DOHH2 (cell line): ENCODE measurements around the gene GFY.

Experiments
- H3F3A ChIP-seq: fragments of 200-600 bp; sonication (generic), shearing (Covaris generic); 2 replicates; pipeline ENCODE4 v1.6.0; 2016; ENCODE audit warnings: antibody characterized with exemption, mild to moderate bottlenecking; ENCODE audit not compliant: control insufficient read depth, insufficient read depth
- H3K27ac ChIP-seq: fragments of 200-600 bp; sonication (generic); 2 replicates; pipeline ENCODE4 v1.5.1; 2014; ENCODE audit warnings: low read depth, mild to moderate bottlenecking, low read length, moderate library complexity
- H3K27me3 ChIP-seq: fragments of 200-600 bp; sonication (generic); 2 replicates; pipeline ENCODE4 v1.6.1; 2014; ENCODE audit warnings: mild to moderate bottlenecking, low read length, mixed read lengths; ENCODE audit not compliant: control insufficient read depth
- H3K36me3 ChIP-seq: fragments of 200-600 bp; sonication (generic); 2 replicates; pipeline ENCODE4 v1.6.1; 2014; ENCODE audit warnings: mild to moderate bottlenecking, low read length, moderate library complexity, mixed read lengths; ENCODE audit not compliant: control insufficient read depth
- H3K4me1 ChIP-seq: fragments of 200-600 bp; sonication (generic); 2 replicates; pipeline ENCODE4 v1.6.1; 2014; ENCODE audit warnings: mild to moderate bottlenecking, low read length, mixed read lengths; ENCODE audit not compliant: control insufficient read depth
- H3K4me2 ChIP-seq: fragments of 200-600 bp; sonication (generic); 2 replicates; pipeline ENCODE4 v1.6.0; 2014; ENCODE audit warnings: mild to moderate bottlenecking, low read length, moderate library complexity
- H3K4me3 ChIP-seq: fragments of 200-600 bp; sonication (generic); 2 replicates; pipeline ENCODE4 v1.5.1; 2014; ENCODE audit warnings: mild to moderate bottlenecking, low read length, mixed read lengths
- H3K79me2 ChIP-seq: fragments of 200-600 bp; sonication (generic); 2 replicates; pipeline ENCODE4 v1.6.1; 2014; ENCODE audit warnings: mild to moderate bottlenecking, low read length, mixed read lengths; ENCODE audit not compliant: control insufficient read depth
- H3K9me2 ChIP-seq: fragments of 200-600 bp; sonication (generic); replicated peaks from 2 replicates; pipeline ENCODE4 v1.6.1; 2014; ENCODE audit warnings: mild to moderate bottlenecking, low read length, mixed read lengths; ENCODE audit not compliant: control insufficient read depth
- H3K9me3 ChIP-seq: fragments of 200-600 bp; sonication (generic); 2 replicates; pipeline ENCODE4 v1.6.1; 2014; ENCODE audit warnings: antibody characterized with exemption, low read length, mixed read lengths; ENCODE audit not compliant: control insufficient read depth, insufficient read depth
- H4K20me1 ChIP-seq: fragments of 200-600 bp; sonication (generic); 2 replicates; pipeline ENCODE4 v1.6.0; 2014; ENCODE audit warnings: low read depth, mild to moderate bottlenecking, antibody characterized with exemption, low read length, moderate library complexity; ENCODE audit not compliant: control insufficient read depth, insufficient read depth
- EZH2phosphoT487 ChIP-seq: fragments of 200-600 bp; sonication (generic); IDR thresholded peaks from 2 replicates; pipeline ENCODE4 v1.6.1; 2017; ENCODE audit warnings: borderline replicate concordance, mild to moderate bottlenecking, antibody characterized with exemption, low read length, moderate library complexity, mixed read lengths
- TF ChIP-seq, protein P1 (sequence below): fragments of 200-600 bp; sonication (generic); IDR thresholded peaks from one replicate; pipeline ENCODE4 v1.5.1; 2014; ENCODE audit warnings: antibody characterized with exemption, mild to moderate bottlenecking, low read depth, low read length; ENCODE audit not compliant: poor library complexity, severe bottlenecking

Gene GFY

DNA sequence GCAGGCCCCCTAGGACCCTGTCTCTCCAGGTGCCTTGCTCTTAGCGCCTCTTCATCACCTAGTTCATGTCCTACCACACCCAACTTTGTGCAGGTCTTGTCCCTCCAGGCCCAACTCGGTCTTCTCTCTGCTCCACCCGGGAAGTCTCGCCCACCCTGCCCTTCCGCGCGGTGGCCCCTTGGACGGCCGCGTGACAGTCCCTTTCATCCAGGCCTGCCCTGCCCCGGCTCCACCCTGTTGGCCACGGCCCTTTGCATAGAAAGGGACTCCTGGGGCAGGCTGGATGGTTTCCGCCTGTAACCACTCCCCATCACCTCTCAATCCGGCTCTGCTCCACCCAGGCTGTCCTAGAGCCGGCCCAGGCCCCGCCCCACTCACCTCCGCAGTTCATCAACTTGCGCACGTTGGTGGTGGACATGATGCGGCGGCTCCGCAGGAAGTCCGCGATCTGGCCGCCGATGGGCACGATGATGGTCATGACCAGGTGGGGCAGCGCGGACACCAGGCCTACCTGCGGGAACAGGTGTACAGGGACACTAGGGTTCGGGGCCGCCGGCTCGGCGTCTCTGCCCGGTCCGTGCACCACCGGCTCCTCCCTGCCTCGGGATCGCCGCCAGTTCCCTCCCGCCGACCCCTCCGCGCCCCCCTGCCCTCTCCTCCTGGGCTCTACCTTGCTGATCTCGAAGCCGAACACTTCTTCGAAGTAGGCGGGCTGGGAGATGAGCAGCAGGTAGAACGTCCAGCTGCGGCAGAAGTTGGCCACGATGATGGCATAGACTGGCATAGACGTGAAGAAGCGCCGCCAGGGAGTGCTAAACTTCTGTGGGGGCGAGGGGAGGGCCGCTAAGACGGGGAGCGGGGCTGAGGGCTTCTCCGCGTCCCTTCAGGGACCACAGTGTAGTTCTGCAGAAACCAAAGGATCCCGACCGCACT, 7.2 kb downstream of the GFY start:
- Histone ChIP-seq H3K4me3 (no peak overlapping the region), H3F3A (0 out of 2 replicates have a peak, but pooled peaks cover 5% of the 10 kb centered on the region), H3K9me3 (no peaks in the 10 kb centered on the region), H3K4me1 (peaks cover 28% of the 10 kb centered on the region), H3K79me2 (no peaks in the 10 kb centered on the region), H3K9me2 (no peaks in the 10 kb centered on the region), H3K27me3 (peaks cover 39% of the 10 kb centered on the region), H3K4me2 (no peak overlapping the region), H4K20me1 (no peaks in the 10 kb centered on the region), H3K36me3 (no peaks in the 10 kb centered on the region), H3K27ac (no peak overlapping the region)
- TF ChIP-seq EZH2phosphoT487, result no peak
- TF ChIP-seq, protein P1, sequence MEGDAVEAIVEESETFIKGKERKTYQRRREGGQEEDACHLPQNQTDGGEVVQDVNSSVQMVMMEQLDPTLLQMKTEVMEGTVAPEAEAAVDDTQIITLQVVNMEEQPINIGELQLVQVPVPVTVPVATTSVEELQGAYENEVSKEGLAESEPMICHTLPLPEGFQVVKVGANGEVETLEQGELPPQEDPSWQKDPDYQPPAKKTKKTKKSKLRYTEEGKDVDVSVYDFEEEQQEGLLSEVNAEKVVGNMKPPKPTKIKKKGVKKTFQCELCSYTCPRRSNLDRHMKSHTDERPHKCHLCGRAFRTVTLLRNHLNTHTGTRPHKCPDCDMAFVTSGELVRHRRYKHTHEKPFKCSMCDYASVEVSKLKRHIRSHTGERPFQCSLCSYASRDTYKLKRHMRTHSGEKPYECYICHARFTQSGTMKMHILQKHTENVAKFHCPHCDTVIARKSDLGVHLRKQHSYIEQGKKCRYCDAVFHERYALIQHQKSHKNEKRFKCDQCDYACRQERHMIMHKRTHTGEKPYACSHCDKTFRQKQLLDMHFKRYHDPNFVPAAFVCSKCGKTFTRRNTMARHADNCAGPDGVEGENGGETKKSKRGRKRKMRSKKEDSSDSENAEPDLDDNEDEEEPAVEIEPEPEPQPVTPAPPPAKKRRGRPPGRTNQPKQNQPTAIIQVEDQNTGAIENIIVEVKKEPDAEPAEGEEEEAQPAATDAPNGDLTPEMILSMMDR, result no peak

- Histone ChIP-seq H3K4me1 (peaks cover 21% of the 10 kb centered on the region), H3K4me2 (no peak overlapping the region), H3K4me3 (no peak overlapping the region), H3K79me2 (no peaks in the 10 kb centered on the region), H3K36me3 (no peaks in the 10 kb centered on the region), H3K9me3 (no peaks in the 10 kb centered on the region), H3K27ac (no peak overlapping the region), H3K9me2 (no peaks in the 10 kb centered on the region), H4K20me1 (no peaks in the 10 kb centered on the region), H3F3A (0 out of 2 replicates have a peak, but pooled peaks cover 5% of the 10 kb centered on the region), H3K27me3 (peaks cover 38% of the 10 kb centered on the region)
- TF ChIP-seq, protein P1, result no peak
- no peak for TF ChIP-seq EZH2phosphoT487
Measured at GRCh38 chr19:49433240-49433901, 8.2 kb downstream of the GFY start.

- no peak for TF ChIP-seq EZH2phosphoT487
- TF ChIP-seq, protein P1, result no peak
- Histone ChIP-seq H3K27ac (no peak overlapping the region), H3K36me3 (no peaks in the 10 kb centered on the region), H3F3A (no peaks in the 10 kb centered on the region), H3K4me3 (no peak overlapping the region), H3K4me1 (peaks cover 19% of the 10 kb centered on the region), H3K9me2 (no peaks in the 10 kb centered on the region), H3K9me3 (no peaks in the 10 kb centered on the region), H3K27me3 (peaks cover 39% of the 10 kb centered on the region), H3K79me2 (no peaks in the 10 kb centered on the region), H3K4me2 (no peak overlapping the region), H4K20me1 (no peaks in the 10 kb centered on the region)
Measured at GRCh38 chr19:49434907-49435583, 9.9 kb downstream of the GFY start.
